Tibial artery (tissue), 4 donors: Measurements from ENCODE around the gene NF1.
A peak's percentile ranks its signal among the peaks of the same experiment; 100 is the strongest.
"Not testable (repeated sequence)": the region's sequence is repeated elsewhere in the genome, so short reads cannot be mapped to it uniquely, and the experiment has no call there.

Experiments
- DNase-seq, 2 donors: peaks; one replicate each; pipeline ENCODE4 v3.0.0-alpha.2; 2019
- H3K27ac ChIP-seq, 2 donors: fragments of 200-600 bp; sonication (generic) in 1 of 2; 1 replicate in 1 of 2; 2 replicates in 1 of 2; pipeline ENCODE4 v1.5.1; 2018 to 2019; ENCODE audit warnings: mild to moderate bottlenecking in 1 of 2
- H3K27me3 ChIP-seq, 2 donors: fragments of 200-600 bp; sonication (generic) in 1 of 2; one replicate each; pipeline versions ENCODE4 v1.5.1 to v1.6.0; 2016 to 2019
- H3K36me3 ChIP-seq, 3 donors: fragments of 200-600 bp; sonication (generic) in 2 of 3; one replicate each; pipeline ENCODE4 v1.5.1; 2016 to 2019; ENCODE audit warnings: mild to moderate bottlenecking in 2 of 3
- H3K4me1 ChIP-seq, 4 donors: fragments of 200-600 bp; sonication (generic) in 2 of 4; 1 replicate in 3 of 4; 2 replicates in 1 of 4; pipeline ENCODE4 v1.5.1; 2016 to 2019
- H3K4me3 ChIP-seq, 2 donors: fragments of 200-600 bp; sonication (generic) in 1 of 2; 1 replicate in 1 of 2; 2 replicates in 1 of 2; pipeline ENCODE4 v1.5.1; 2018 to 2019; ENCODE audit warnings: mild to moderate bottlenecking in 2 of 2
- H3K9me3 ChIP-seq, 3 donors: fragments of 200-600 bp; sonication (generic) in 1 of 3; one replicate each; pipeline ENCODE4 v1.5.1; 2016 to 2019
- CTCF ChIP-seq, 2 experiments: fragments of 200-600 bp in 1 of 2; fragments of 450-650 bp in 1 of 2; IDR thresholded peaks; one replicate each; pipeline ENCODE4 v1.5.1; 2017 to 2019; ENCODE audit warnings: antibody characterized with exemption in 2 of 2, mild to moderate bottlenecking in 1 of 2, moderate library complexity in 1 of 2
- intact Hi-C: fragments of 100-400 bp; cut with DNase I; formaldehyde crosslinking; loops from one replicate; pipeline ENCODE4 v1.15.0; 2023; ENCODE audit warnings: low total_unique reads

Gene NF1

DNA sequence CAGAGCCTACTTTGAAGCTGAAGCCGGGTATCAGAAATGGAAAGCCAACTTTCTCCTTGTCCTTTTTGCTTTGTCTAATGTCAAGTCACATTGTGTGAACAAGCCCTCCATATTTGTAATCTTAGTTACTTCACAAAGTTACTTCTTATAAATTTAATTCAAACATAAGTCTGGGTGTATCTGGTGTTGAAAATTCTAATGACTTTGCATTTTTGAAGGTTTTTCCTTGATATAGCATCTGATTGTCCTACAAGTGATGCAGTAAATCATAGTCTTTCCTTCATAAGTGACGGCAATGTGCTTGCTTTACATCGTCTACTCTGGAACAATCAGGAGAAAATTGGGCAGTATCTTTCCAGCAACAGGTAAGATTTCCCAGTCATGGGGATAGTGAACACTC, 165.4 kb downstream of the NF1 start:
- no peak for TF ChIP-seq CTCF (IDR thresholded peaks at IDR 0.05)

GRCh38 chr17:31261601-31262000, 166.8 kb downstream of the NF1 start:
- H3K36me3 ChIP-seq: peaks cover 33 to 53% (median 34%) of the 10 kb centered on the region in 3 donors
- intact Hi-C loops: no loop called here
- no peaks in the 10 kb centered on the region for H3K9me3 ChIP-seq
- no peak overlapping the region for H3K27ac ChIP-seq
- no peaks in the 10 kb centered on the region for H3K4me1 ChIP-seq
- TF ChIP-seq CTCF (IDR thresholded peaks at IDR 0.05): no peak
- no peak overlapping the region for H3K4me3 ChIP-seq
- DNase-seq: no peak
- no peaks in the 10 kb centered on the region for H3K27me3 ChIP-seq

More for the DNA sequence above, 165.4 kb downstream of the NF1 start:
- no peak for DNase-seq
- H3K4me3 ChIP-seq: no peak overlapping the region
- no peaks in the 10 kb centered on the region for H3K9me3 ChIP-seq
- intact Hi-C loops: no loop called here
- no peaks in the 10 kb centered on the region for H3K4me1 ChIP-seq
- H3K27me3 ChIP-seq: no peaks in the 10 kb centered on the region
- H3K36me3 ChIP-seq: peaks cover 27 to 39% (median 27%) of the 10 kb centered on the region in 3 donors
- no peak overlapping the region for H3K27ac ChIP-seq

GRCh38 chr17:31262923-31263322, 168.1 kb downstream of the NF1 start:
- H3K36me3 ChIP-seq: peaks cover 33 to 52% (median 34%) of the 10 kb centered on the region in 3 donors
- H3K27ac ChIP-seq, H3K4me3 ChIP-seq, H3K4me1 ChIP-seq, intact Hi-C loops, DNase-seq, H3K27me3 ChIP-seq, H3K9me3 ChIP-seq: not testable (repeated sequence)

GRCh38 chr17:31266042-31266441, 171.3 kb downstream of the NF1 start:
- TF ChIP-seq CTCF (IDR thresholded peaks at IDR 0.05): no peak
- no peak for DNase-seq
- H3K9me3 ChIP-seq: no peaks in the 10 kb centered on the region
- no peak overlapping the region for H3K4me3 ChIP-seq
- peaks cover 18 to 39% (median 19%) of the 10 kb centered on the region in 3 donors for H3K36me3 ChIP-seq
- peaks cover 0 to 29% (median 18%) of the 10 kb centered on the region in 4 donors for H3K4me1 ChIP-seq
- no peak overlapping the region for H3K27ac ChIP-seq
- no peaks in the 10 kb centered on the region for H3K27me3 ChIP-seq
- intact Hi-C loops: no loop called here

- no peak for TF ChIP-seq CTCF (IDR thresholded peaks at IDR 0.05)
- Histone ChIP-seq H3K9me3 (no peaks in the 10 kb centered on the region), H3K4me1 (peaks cover 0 to 29% (median 18%) of the 10 kb centered on the region in 4 donors), H3K27me3 (no peaks in the 10 kb centered on the region), H3K27ac (peak overlapping the region; percentile 8 to 51), H3K36me3 (peaks cover 6 to 34% (median 14%) of the 10 kb centered on the region in 3 donors), H3K4me3 (no peak overlapping the region)
- no peak for DNase-seq
- intact Hi-C loops: no loop called here
These were observed 174.3 kb downstream of the NF1 start for GRCh38 chr17:31269036-31269577.

GRCh38 chr17:31269578-31269983, 174.8 kb downstream of the NF1 start:
- TF ChIP-seq CTCF (IDR thresholded peaks at IDR 0.05): no peak
- Histone ChIP-seq H3K27ac (peak overlapping the region; percentile 8 to 51), H3K27me3 (no peaks in the 10 kb centered on the region), H3K36me3 (peaks cover 6 to 32% (median 14%) of the 10 kb centered on the region in 3 donors), H3K4me3 (no peak overlapping the region), H3K9me3 (no peaks in the 10 kb centered on the region), H3K4me1 (peaks cover 0 to 29% (median 18%) of the 10 kb centered on the region in 4 donors)
- intact Hi-C loops: no loop called here
- DNase-seq: peak; percentile 32 to 66
